GM23338 (cell line): ENCODE measurements around the gene ATXN7L3.

ENCODE experiments used
- CREB1 ChIP-seq: fragments of 250-450 bp; sonication (Bioruptor Pico); IDR thresholded peaks from 2 replicates; pipeline ENCODE4 v1.5.0; 2020; ENCODE audit warnings: low read depth, mild to moderate bottlenecking, moderate library complexity
- CTCF ChIP-seq, 2 experiments: fragments of 200-600 bp in 1 of 2; sonication (generic) in 1 of 2; conservative IDR thresholded peaks; 2 replicates each; pipeline versions ENCODE4 v1.5.1 to v1.6.1; 2016 to 2017; ENCODE audit warnings: antibody characterized with exemption in 2 of 2, low read depth in 2 of 2, mild to moderate bottlenecking in 2 of 2, moderate library complexity in 1 of 2
- EZH2 ChIP-seq: fragments of 200-600 bp; sonication (generic); IDR thresholded peaks from one replicate; pipeline ENCODE4 v1.8.0; 2017; ENCODE audit warnings: antibody characterized with exemption, mild to moderate bottlenecking, low read depth; ENCODE audit not compliant: unreplicated experiment
- POLR2AphosphoS5 ChIP-seq: IDR thresholded peaks from 2 replicates; pipeline ENCODE4 v1.6.1; 2016; ENCODE audit warnings: antibody characterized with exemption, low read depth
- ZNF331 ChIP-seq: fragments of 250-450 bp; sonication (Bioruptor Pico); IDR thresholded peaks from 2 replicates; pipeline ENCODE4 v1.5.0; 2020; ENCODE audit warnings: low read depth, mild to moderate bottlenecking, moderate library complexity
- TF ChIP-seq, protein P1 (sequence below): IDR thresholded peaks from one replicate; pipeline ENCODE4 v1.6.1; 2018; ENCODE audit warnings: antibody characterized with exemption; ENCODE audit not compliant: unreplicated experiment
- TF ChIP-seq, protein P2 (sequence below): IDR thresholded peaks from 2 replicates; pipeline ENCODE4 v1.6.1; 2016; ENCODE audit warnings: antibody characterized with exemption

- no peak for TF ChIP-seq ZNF331 (CRISPR knock-in tag)
- no peak for TF ChIP-seq POLR2AphosphoS5
- no peak for TF ChIP-seq EZH2
- TF ChIP-seq, protein P1, sequence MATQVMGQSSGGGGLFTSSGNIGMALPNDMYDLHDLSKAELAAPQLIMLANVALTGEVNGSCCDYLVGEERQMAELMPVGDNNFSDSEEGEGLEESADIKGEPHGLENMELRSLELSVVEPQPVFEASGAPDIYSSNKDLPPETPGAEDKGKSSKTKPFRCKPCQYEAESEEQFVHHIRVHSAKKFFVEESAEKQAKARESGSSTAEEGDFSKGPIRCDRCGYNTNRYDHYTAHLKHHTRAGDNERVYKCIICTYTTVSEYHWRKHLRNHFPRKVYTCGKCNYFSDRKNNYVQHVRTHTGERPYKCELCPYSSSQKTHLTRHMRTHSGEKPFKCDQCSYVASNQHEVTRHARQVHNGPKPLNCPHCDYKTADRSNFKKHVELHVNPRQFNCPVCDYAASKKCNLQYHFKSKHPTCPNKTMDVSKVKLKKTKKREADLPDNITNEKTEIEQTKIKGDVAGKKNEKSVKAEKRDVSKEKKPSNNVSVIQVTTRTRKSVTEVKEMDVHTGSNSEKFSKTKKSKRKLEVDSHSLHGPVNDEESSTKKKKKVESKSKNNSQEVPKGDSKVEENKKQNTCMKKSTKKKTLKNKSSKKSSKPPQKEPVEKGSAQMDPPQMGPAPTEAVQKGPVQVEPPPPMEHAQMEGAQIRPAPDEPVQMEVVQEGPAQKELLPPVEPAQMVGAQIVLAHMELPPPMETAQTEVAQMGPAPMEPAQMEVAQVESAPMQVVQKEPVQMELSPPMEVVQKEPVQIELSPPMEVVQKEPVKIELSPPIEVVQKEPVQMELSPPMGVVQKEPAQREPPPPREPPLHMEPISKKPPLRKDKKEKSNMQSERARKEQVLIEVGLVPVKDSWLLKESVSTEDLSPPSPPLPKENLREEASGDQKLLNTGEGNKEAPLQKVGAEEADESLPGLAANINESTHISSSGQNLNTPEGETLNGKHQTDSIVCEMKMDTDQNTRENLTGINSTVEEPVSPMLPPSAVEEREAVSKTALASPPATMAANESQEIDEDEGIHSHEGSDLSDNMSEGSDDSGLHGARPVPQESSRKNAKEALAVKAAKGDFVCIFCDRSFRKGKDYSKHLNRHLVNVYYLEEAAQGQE = no peak
- no peak for TF ChIP-seq CTCF (conservative IDR thresholded peaks at IDR 0.05; ENCODE audit: low read depth in 2 of 2)
- no peak for TF ChIP-seq CREB1 (CRISPR knock-in tag)
- TF ChIP-seq, protein P2, sequence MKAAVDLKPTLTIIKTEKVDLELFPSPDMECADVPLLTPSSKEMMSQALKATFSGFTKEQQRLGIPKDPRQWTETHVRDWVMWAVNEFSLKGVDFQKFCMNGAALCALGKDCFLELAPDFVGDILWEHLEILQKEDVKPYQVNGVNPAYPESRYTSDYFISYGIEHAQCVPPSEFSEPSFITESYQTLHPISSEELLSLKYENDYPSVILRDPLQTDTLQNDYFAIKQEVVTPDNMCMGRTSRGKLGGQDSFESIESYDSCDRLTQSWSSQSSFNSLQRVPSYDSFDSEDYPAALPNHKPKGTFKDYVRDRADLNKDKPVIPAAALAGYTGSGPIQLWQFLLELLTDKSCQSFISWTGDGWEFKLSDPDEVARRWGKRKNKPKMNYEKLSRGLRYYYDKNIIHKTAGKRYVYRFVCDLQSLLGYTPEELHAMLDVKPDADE = no peak
Measured at GRCh38 chr17:44247440-44247841, 47.8 kb upstream of the ATXN7L3 start.
